Prostate gland (tissue), 2 donors: Measurements from ENCODE around the gene PSMD5.

Source experiments
- POLR2A ChIP-seq: fragments of 450-650 bp; IDR thresholded peaks from one replicate; pipeline ENCODE4 v1.6.1; 2016; ENCODE audit warnings: antibody characterized with exemption, mild to moderate bottlenecking
- TF ChIP-seq, protein P1 (sequence below), 4 experiments: fragments of 200-600 bp in 2 of 4; fragments of 450-650 bp in 2 of 4; sonication (generic) in 2 of 4; IDR thresholded peaks; 1 replicate in 3 of 4; 2 replicates in 1 of 4; pipeline ENCODE4 v1.5.1; 2016 to 2019; ENCODE audit warnings: antibody characterized with exemption in 4 of 4, mild to moderate bottlenecking in 2 of 4, moderate library complexity in 2 of 4

DNA sequence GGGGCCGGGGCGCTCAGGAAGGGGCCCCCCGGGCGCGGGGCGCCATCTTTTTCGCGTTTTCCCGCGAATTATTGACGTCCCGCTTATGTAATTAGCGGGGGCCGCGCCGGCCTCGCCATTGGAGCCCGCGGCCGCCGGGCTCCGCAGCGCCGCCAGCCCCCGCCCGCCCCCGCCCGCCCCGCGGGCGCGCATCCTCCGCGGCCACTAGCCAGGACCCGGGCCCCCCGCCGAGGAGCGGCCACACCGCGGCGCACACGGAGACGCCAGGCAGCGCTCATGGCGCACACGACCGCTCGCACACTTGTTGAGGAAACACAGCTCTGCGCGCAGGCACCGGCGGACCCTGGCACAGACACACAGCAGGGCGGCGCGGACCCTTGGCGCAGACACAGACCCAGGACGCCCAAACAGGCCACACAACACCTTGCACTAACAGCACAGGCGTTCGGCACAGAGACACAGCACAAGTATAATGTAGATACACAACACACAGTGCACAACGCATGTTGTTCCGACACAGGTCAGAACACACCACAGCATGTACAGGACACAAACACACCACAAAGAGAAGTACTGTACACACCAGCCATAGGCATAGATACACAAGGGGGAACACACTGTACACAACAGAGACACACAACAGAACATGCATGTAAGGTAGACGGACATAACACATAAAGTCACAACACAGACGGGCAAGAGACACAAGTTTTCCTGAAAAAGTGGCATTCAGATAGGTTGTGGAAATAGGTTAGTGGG, 34.7 kb upstream of the PSMD5 start:
- TF ChIP-seq, protein P1, sequence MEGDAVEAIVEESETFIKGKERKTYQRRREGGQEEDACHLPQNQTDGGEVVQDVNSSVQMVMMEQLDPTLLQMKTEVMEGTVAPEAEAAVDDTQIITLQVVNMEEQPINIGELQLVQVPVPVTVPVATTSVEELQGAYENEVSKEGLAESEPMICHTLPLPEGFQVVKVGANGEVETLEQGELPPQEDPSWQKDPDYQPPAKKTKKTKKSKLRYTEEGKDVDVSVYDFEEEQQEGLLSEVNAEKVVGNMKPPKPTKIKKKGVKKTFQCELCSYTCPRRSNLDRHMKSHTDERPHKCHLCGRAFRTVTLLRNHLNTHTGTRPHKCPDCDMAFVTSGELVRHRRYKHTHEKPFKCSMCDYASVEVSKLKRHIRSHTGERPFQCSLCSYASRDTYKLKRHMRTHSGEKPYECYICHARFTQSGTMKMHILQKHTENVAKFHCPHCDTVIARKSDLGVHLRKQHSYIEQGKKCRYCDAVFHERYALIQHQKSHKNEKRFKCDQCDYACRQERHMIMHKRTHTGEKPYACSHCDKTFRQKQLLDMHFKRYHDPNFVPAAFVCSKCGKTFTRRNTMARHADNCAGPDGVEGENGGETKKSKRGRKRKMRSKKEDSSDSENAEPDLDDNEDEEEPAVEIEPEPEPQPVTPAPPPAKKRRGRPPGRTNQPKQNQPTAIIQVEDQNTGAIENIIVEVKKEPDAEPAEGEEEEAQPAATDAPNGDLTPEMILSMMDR (IDR thresholded peaks at IDR 0.05) = peak in 1 of 4 experiments; percentile 19
- TF ChIP-seq POLR2A = peak; percentile 13
